Upper lobe of left lung (tissue), 6 donors: ENCODE results near the gene DOCK1. TPM values are rescaled to one million over a fixed set of nuclear protein-coding genes. Genes with fewer than 3 reads are reported as not detected.
A peak's percentile ranks its signal among the peaks of the same experiment; 100 is the strongest.

Source experiments
- ATAC-seq, 2 donors: fragments of 200-7000 bp; cut with Tn5 transposase; one replicate each; pipeline ENCODE4 v1.9.1; 2022; ENCODE audit warnings: mild to moderate bottlenecking in 2 of 2, moderate library complexity in 2 of 2; ENCODE audit not compliant: low FRiP score in 2 of 2
- DNase-seq, 2 donors: peaks; one replicate each; pipeline ENCODE4 v3.0.0-alpha.2; 2019 to 2020
- H3K27ac ChIP-seq, 4 donors: fragments of 200-600 bp; sonication (generic); one replicate each; pipeline ENCODE4 v1.5.1; 2016 to 2019
- H3K27me3 ChIP-seq, 4 donors: fragments of 200-600 bp; sonication (generic); one replicate each; pipeline ENCODE4 v1.5.1; 2017 to 2019
- H3K36me3 ChIP-seq, 4 donors: fragments of 200-600 bp; sonication (generic); one replicate each; pipeline ENCODE4 v1.5.1; 2016 to 2019
- H3K4me1 ChIP-seq, 4 donors: fragments of 200-600 bp; sonication (generic); one replicate each; pipeline ENCODE4 v1.5.1; 2018 to 2019
- H3K4me3 ChIP-seq, 4 donors: fragments of 200-600 bp; sonication (generic); one replicate each; pipeline ENCODE4 v1.5.1; 2017 to 2019; ENCODE audit warnings: mild to moderate bottlenecking in 2 of 4, moderate library complexity in 1 of 4
- H3K9me3 ChIP-seq, 4 donors: fragments of 200-600 bp; sonication (generic); one replicate each; pipeline ENCODE4 v1.5.1; 2018 to 2019
- CTCF ChIP-seq, 6 experiments: fragments of 450-650 bp in 4 of 6; fragments of 200-600 bp in 2 of 6; sonication (generic) in 2 of 6; IDR thresholded peaks; one replicate each; pipeline ENCODE4 v1.5.1; 2016 to 2019; ENCODE audit warnings: antibody characterized with exemption in 6 of 6
- EP300 ChIP-seq, 4 donors: sonication (generic); formaldehyde crosslinking; IDR thresholded peaks; one replicate each; pipeline ENCODE4 v1.5.1; 2017; ENCODE audit warnings: antibody characterized with exemption in 4 of 4, control low read depth in 2 of 4
- POLR2A ChIP-seq, 4 donors: fragments of 450-650 bp; IDR thresholded peaks; one replicate each; pipeline ENCODE4 v1.5.1; 2016 to 2017; ENCODE audit warnings: antibody characterized with exemption in 4 of 4, mild to moderate bottlenecking in 2 of 4
- POLR2AphosphoS5 ChIP-seq, 2 donors: sonication (generic); formaldehyde crosslinking; IDR thresholded peaks; one replicate each; pipeline ENCODE4 v1.5.1; 2017; ENCODE audit warnings: antibody characterized with exemption in 2 of 2
- WGBS, 2 donors: methylation state at CpG; one replicate each; pipeline ENCODE4 v1.1.5; 2017 to 2018; 5-methylcytosine and 5-hydroxymethylcytosine counted together
- total RNA-seq, 6 donors: library from RNA; depleted of rRNA in 4 of 6; stranded (reverse); fragments of >200 nt in 4 of 6; gene quantifications; one replicate each; pipeline versions ENCODE4 v1.1.0 to v1.2.1, GENCODE V29; 2016 to 2021
- donor health status: DM: no; HTN: no; CAD: no; lungs with moderate emphysema.
- donor health status: DM: no; HTN: yes; CAD: no; lungs with severe emphysema.

The DOCK1 gene
- total RNA-seq, 6 donors from 2014 or later = 37.5 to 63.9 (median 45.8) TPM

DNA sequence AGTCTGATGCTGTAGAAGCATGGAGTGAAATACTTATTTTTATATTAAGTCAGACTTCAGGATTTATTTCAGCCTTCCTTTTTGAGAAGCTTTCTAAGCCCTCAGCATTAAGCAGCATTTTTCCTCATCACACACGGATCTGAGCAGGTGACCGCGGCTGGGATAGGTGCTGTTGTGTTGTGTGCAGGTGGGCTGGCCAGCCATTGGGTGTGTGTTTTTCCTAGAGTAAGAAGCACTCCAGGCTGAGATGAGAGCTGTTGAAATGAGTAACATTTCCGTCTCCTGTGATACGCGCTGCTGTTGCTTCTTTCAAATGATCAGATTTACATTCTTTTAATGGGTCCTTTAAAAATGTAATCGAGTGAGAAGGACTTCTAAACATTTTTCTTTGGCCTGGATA lies 227.2 kb downstream of the DOCK1 start:
- no peaks in the 10 kb centered on the region for H3K27me3 ChIP-seq
- no peak for TF ChIP-seq POLR2AphosphoS5 (IDR thresholded peaks at IDR 0.05)
- no peak for TF ChIP-seq EP300 (IDR thresholded peaks at IDR 0.05)
- TF ChIP-seq CTCF (IDR thresholded peaks at IDR 0.05) = no peak
- H3K4me3 ChIP-seq = no peak overlapping the region
- ATAC-seq (no peak), DNase-seq (peak in 1 of 2 donors; percentile 56)
- H3K27ac ChIP-seq = no peak overlapping the region
- WGBS, 2 donors = 62 to 76% methylated on average over 7 of the region's 7 CpGs
- no peaks in the 10 kb centered on the region for H3K4me1 ChIP-seq
- H3K36me3 ChIP-seq = peaks cover 0 to 29% (median 2%) of the 10 kb centered on the region in 4 donors
- no peaks in the 10 kb centered on the region for H3K9me3 ChIP-seq

GRCh38 chr10:127133225-127133624 lies 228.0 kb downstream of the DOCK1 start:
- 89 to 96% methylated on average over 1 of the region's 1 CpG for WGBS, 2 donors

DNA sequence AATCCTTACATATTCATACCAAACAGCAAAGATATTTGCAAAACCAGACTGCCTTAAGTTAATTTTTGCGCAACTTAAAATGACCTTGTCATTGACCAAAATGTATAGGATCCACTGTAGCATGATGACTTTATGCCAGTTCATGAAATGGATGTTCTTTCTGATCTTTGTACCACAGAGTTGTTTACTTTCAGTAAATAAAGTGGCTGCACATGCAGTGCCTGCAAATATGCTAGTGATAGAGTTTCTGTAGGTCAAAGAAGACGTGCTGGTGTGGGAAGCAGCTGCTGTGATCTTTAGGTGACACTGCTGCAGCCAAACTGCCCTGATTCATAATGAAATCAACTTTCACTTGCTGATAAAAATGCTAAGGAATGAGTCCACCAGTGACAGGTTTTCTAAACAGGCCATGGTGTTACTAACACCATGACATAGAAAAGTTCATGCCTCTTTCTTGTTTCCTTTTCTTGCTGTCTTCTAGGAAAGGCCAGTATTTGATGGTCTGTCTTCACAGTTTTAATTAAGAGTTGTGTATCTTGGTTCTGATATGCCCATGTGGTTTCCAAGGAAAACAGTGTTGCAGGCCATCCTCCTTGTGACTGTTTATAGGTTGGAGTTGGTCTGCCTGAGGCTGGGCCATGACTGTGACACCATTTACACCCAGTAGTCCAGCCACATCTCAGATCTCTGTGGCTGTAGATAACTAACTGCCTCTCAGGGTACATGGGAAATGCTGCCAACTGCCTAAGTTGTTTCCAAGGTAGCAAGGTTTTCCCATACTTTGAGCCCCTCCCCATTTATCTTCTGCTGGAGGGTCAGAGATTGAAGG lies 228.7 kb downstream of the DOCK1 start:
- no peak for ATAC-seq
- no peaks in the 10 kb centered on the region for H3K4me1 ChIP-seq
- no peak overlapping the region for H3K27ac ChIP-seq
- H3K27me3 ChIP-seq = no peaks in the 10 kb centered on the region
- no peak for DNase-seq
- H3K4me3 ChIP-seq = no peak overlapping the region
- 88 to 95% methylated on average over 2 of the region's 2 CpGs for WGBS, 2 donors
- TF ChIP-seq CTCF (IDR thresholded peaks at IDR 0.05) = no peak
- TF ChIP-seq EP300 (IDR thresholded peaks at IDR 0.05) = no peak
- TF ChIP-seq POLR2AphosphoS5 (IDR thresholded peaks at IDR 0.05) = no peak
- TF ChIP-seq POLR2A (IDR thresholded peaks at IDR 0.05) = no peak
- H3K36me3 ChIP-seq = peaks cover 0 to 19% (median 2%) of the 10 kb centered on the region in 4 donors
- no peaks in the 10 kb centered on the region for H3K9me3 ChIP-seq

More at GRCh38 chr10:127133225-127133624, 228.0 kb downstream of the DOCK1 start:
- Histone ChIP-seq H3K27me3 (no peaks in the 10 kb centered on the region), H3K27ac (no peak overlapping the region), H3K9me3 (no peaks in the 10 kb centered on the region), H3K36me3 (peaks cover 0 to 25% (median 2%) of the 10 kb centered on the region in 4 donors), H3K4me3 (no peak overlapping the region), H3K4me1 (no peaks in the 10 kb centered on the region)
- TF ChIP-seq POLR2AphosphoS5 (IDR thresholded peaks at IDR 0.05) = no peak
- TF ChIP-seq POLR2A (IDR thresholded peaks at IDR 0.05) = no peak
- TF ChIP-seq CTCF (IDR thresholded peaks at IDR 0.05) = no peak
- no peak for TF ChIP-seq EP300 (IDR thresholded peaks at IDR 0.05)
- no peak for DNase-seq
- no peak for ATAC-seq

GRCh38 chr10:127135844-127136577 lies 230.8 kb downstream of the DOCK1 start:
- 45 to 48% methylated on average over 6 of the region's 6 CpGs for WGBS, 2 donors
- no peak overlapping the region for H3K27ac ChIP-seq
- H3K4me3 ChIP-seq = no peak overlapping the region
- no peaks in the 10 kb centered on the region for H3K27me3 ChIP-seq
- no peaks in the 10 kb centered on the region for H3K4me1 ChIP-seq
- DNase-seq (no peak), ATAC-seq (no peak)
- H3K9me3 ChIP-seq = no peaks in the 10 kb centered on the region
- H3K36me3 ChIP-seq = peaks cover 0 to 4% (median 0%) of the 10 kb centered on the region in 4 donors
- TF ChIP-seq POLR2A (IDR thresholded peaks at IDR 0.05) = no peak
- TF ChIP-seq POLR2AphosphoS5 (IDR thresholded peaks at IDR 0.05) = no peak
- TF ChIP-seq CTCF (IDR thresholded peaks at IDR 0.05) = no peak
- TF ChIP-seq EP300 (IDR thresholded peaks at IDR 0.05) = no peak
